GM18511 (cell line): ENCODE results near the gene ARHGAP26.

ENCODE experiments used
- ATAC-seq: cut with Tn5 transposase; IDR thresholded peaks from one replicate; pipeline ENCODE4 v1.9.1; 2021; ENCODE audit warnings: mild to moderate bottlenecking, moderate library complexity; ENCODE audit not compliant: unreplicated experiment

Gene ARHGAP26

GRCh38 chr5:143208781-143209510, 438.8 kb downstream of the ARHGAP26 start:
- ATAC-seq = no peak

DNA sequence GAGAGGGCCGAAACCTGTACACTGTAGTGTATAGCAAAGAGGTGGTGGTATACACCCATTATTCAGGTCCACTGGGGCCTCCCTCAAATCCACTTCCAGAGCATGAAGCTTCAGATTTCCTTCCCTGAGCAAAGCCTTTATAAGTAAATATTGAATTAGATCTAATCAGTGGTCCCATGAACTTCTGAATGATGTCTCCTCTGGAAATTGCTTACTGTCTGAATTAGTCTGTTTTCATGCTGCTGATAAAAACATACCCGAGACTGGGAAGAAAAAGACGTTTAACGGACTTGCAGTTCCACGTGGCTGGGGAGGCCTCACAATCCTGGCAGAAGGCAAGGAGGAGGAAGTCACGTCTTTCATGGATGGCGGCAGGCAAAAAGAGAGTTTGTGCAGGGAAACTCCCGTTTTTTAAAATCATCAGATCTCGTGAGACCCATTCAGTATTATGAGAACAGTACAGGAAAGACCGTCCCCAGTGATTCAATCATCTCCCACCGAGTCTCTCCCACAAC, 439.8 kb downstream of the ARHGAP26 start:
- no peak for ATAC-seq

DNA sequence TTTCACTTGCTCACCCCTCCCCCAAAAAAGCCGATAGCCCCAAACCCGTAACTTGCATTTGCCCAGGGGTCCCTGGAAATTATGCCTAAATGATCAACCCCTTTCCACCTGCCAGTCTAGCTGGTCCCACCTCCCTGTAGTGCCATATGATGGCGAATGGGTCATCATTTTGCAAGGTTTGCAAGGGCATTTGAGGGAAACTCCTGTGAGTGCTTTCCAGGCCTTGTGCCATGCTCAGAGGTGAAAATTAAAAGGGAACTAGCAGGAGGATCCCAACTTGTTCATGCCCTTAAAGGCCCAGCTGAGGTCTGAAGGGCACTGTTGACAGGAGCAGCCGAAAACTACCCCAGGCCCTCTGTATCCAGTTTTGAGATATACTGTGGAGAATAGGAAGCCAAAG, 440.4 kb downstream of the ARHGAP26 start:
- no peak for ATAC-seq

GRCh38 chr5:143212261-143212660, 442.1 kb downstream of the ARHGAP26 start:
- no peak for ATAC-seq

DNA sequence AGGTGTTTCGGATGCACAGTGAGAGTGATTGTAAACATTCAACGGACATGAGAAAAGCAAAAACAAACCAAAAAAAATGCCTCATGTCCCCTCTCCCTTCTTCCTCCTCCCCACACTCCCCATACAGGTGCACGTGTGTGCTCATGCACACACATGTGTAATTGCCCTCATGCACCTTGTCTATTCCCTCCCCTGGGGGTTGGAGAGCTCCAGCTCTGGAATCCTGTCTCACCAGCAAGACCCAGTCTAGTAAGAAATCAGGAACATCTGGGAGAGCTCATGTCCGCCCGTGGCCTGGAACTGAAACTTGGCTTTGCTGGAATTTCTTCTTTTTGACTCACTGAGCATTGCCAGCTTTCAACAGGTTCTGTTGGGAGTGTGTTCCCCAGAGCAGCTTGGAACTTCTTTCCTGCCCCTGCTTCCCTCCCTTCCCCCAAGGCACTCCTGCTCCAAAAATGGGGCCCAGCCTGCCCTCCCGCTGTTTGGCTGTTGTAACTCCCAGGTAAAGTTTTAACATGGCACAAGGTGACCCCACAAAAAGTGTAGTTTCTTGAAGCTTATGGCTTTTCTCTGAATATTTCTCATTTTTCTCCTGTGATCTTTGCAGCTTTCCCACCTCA, 443.2 kb downstream of the ARHGAP26 start:
- ATAC-seq = no peak

GRCh38 chr5:143213851-143214363, 443.7 kb downstream of the ARHGAP26 start:
- peak; percentile 63 for ATAC-seq

GRCh38 chr5:143214458-143214857, 444.3 kb downstream of the ARHGAP26 start:
- ATAC-seq = no peak

DNA sequence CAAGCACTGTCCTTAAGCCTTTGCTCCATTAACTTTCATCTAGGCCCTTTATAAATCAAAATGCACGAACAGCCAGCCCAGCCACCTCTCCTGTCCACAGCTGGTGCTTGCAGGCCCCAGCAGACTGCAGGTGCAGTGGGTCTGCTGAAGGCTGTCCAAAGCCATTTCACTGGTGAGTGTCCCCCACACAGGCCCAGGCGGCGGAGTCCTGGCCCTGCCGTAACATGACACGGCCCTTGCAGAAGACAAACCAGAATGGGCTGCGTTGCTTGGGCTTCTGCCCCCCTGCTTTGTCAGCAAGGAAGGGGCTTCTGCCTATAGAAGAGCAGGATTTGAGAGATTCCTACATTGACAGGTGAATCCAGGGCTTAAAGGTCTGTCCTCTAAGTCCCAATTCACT, 444.7 kb downstream of the ARHGAP26 start:
- no peak for ATAC-seq

- ATAC-seq = no peak
Measured at GRCh38 chr5:143215690-143216089, 445.5 kb downstream of the ARHGAP26 start.

DNA sequence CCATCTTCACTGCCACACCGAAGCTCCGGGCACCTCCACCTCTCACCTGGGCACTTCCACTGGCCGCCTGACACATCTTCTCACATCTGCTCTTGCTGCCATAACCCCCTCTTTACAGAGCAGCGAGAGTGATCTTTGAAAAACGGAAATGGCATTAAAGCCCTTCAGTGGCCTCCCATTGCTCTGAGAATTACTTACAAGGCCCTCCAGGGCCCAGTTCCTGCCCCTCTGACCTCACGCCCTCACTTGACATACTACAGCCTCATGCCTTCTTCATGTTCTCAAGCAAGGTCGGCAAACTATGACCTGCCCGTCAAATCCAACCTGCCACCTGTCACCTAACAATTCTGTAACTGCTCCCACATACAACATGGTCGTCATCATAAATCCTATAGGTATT, 446.0 kb downstream of the ARHGAP26 start:
- ATAC-seq = no peak

DNA sequence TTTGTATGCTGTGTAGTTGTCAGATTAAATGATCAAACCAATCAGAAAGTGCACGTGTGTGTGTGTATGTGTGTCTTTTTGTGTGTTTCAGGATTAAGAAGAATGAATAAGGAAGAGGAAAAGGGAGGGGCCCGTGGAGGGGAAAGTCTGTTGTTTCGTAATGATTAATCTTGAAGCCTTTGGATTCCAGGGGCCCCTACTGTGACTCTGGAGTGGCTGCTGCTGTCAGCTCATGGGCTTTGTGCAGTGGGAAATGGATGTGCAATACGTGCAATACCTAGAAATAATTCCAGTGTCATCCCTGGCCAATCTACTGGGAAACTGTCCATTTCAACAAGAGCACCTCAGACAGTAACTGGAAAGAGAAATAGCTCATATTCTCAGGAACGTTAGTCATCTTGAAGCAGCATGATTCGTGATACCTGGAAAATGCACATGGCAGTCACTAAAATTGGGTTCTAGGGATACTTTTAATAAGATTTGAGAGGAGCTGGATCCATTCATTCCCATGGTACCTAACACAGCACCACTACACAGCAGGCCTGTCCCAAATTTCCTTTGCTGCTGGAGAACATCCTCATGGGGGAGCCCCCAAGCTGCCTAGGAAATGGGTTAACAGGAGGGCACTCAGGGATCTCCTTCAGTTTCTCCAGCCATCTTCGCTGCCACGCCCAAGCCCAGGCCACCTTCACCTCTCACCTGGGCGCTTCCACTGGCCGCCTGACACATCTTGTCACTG, 447.1 kb downstream of the ARHGAP26 start:
- no peak for ATAC-seq

- peak; percentile 36 for ATAC-seq
Measured at GRCh38 chr5:143217804-143218160, 447.6 kb downstream of the ARHGAP26 start.

DNA sequence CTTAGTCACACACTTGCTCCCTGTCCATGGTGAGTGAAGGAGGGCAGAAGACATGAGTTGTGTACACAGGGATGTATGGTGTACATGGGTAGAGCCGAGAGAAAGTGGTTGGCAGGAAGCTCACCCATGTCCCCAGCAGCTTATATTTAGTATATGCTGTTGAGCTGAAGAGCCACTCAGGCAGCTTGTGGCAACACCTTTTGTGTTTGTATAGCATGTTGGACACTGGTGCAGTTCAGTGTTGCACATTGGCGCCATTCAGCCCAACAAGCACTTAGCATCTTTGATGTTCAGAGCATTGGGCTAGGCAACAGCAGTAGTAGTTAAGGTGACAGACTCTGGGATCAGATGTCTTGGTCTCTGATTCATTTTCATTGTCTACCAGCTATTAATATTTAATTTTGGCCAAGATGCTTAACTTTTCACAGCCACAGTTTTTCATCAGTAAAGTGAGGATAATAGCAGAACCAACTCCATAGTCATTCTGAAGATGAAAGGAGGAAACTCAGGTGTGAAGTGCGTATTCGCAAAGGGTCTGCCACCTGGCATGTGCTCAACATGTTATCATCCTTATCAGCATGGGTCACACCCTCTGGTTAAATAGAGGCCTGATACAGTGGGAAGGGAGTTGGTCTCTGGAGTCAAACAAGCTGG, 448.5 kb downstream of the ARHGAP26 start:
- ATAC-seq = no peak

DNA sequence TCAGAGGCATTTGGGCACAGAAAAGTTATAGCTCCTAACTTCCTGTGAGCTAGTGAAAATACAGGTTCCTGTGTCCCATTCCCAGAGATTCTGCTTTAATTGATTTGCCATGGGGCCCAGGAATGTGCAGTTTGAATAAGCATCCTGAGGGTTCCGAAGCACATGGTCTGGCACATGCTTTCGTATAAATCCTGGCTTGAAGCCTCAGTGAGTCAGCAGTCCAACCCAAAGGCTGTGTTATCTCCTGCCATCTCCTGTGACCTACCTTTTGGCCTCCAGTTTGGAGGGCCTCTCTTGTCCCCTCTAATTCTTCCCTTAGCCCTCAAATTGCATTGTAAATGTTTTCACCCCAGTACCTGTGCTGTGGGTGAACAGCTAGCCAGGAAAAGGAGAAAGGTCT, 449.5 kb downstream of the ARHGAP26 start:
- no peak for ATAC-seq

- no peak for ATAC-seq
Measured at GRCh38 chr5:143220748-143221251, 450.6 kb downstream of the ARHGAP26 start.

DNA sequence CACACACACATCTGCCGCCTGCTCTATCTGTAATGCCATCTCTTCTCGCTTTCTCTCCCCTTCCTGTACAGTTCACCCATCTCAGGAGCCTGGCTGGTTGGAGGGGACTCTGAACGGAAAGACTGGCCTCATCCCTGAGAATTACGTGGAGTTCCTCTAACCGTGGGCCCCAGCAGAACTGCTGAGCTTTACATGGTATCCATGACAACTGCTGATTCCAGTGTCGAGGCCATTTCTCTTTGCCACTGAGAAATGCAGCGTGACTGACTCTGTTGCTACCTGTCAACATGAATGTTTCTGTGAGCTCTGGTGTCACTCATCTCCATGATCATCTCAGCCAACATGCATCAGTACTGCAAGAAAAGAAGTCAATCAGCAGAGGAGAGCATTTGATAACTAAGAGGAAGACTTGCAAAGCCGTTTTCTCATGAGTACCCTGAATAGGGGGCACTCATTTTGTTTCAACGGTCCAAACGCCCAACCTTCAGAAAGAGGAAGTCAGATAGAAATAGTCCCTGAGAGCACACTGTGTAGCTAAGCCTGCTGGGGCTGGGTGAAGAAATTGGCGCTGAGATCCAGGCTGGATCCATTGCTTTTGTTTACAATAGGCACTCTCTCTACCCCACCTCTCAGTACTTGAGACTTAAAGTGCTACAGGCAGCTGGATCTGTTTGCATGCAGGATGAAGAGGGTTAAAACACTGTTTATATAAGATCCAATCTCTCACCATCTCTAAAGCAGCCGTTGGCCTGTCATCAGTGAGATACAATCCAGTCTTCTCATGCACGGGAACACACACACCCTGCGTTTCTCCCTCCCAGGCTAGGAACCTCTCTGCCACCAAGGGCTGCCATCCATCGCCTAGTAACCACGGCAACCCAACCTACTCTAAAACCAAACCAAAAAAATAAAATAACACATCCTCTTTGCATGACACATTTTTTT, 452.4 kb downstream of the ARHGAP26 start:
- ATAC-seq = peak; percentile 72

GRCh38 chr5:143224672-143225071, 454.5 kb downstream of the ARHGAP26 start:
- ATAC-seq = no peak

DNA sequence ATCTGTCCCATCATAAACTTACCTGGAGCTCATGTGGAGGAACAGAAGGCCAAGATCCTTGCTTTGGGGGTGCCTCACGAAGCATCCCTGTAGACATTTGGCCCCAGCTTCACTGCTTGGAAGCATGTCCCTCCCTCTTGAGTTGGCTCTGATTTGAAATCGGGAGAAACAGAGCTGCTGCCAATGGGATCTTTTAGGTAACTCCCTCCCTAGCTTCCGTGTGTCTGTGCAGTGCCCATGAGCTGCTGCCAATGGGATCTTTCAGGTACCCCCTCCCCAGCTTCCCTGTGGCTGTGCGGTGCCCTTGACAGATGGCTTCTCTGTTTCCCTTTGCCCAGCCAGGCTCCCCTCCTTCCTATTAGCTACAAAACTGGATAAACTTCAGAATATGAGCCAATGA, 455.3 kb downstream of the ARHGAP26 start:
- no peak for ATAC-seq

- ATAC-seq = no peak
Measured at GRCh38 chr5:143226361-143226760, 456.2 kb downstream of the ARHGAP26 start.

DNA sequence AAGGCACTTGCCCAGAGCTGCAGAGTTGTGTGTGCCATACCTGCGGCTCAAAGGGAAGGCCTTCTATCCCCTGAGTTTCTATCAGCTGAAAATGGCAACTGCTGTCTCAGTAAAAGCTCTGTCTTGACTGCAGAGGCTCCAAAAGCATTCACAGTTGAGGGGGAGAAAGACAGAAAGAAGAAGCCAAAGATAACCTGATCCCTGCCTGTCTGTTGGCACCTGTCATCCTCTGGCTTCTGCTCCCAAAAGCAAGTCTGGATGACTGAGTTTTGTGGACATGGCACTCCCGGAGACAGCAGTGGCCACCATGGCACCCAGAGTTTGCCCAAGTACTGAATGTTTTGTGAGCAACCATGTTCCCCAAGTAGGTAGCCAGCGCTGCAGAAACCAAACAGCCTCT, 456.7 kb downstream of the ARHGAP26 start:
- ATAC-seq = no peak
